Fibroblast of villous mesenchyme (primary cell): ENCODE data around the gene ADCY9. TPM values are rescaled to one million over a fixed set of nuclear protein-coding genes. Genes with fewer than 3 reads are reported as not detected.
A peak's percentile ranks its signal among the peaks of the same experiment; 100 is the strongest.
"Not testable (repeated sequence)": the region's sequence is repeated elsewhere in the genome, so short reads cannot be mapped to it uniquely, and the experiment has no call there.

Source experiments
- DNase-seq: peaks from one replicate; pipeline ENCODE4 v3.0.0-alpha.2; 2010; ENCODE audit warnings: low read depth
- H3K4me3 ChIP-seq: 2 replicates; pipeline ENCODE4 v1.5.1; 2011; ENCODE audit warnings: low read depth, mild to moderate bottlenecking, low read length
- total RNA-seq: library from RNA; depleted of rRNA; stranded (reverse); fragments of >200 nt; gene quantifications from 2 replicates; pipeline ENCODE4 v1.2.3, GENCODE V29; 2012
- TF ChIP-seq, protein P1 (sequence below): IDR thresholded peaks from 2 replicates; pipeline ENCODE4 v1.5.1; 2012; ENCODE audit warnings: low read depth, mild to moderate bottlenecking, low read length; ENCODE audit not compliant: insufficient read depth

Gene ADCY9
- total RNA-seq, 1 donor, result 38.0 TPM

- DNase-seq, result no peak
- TF ChIP-seq, protein P1, sequence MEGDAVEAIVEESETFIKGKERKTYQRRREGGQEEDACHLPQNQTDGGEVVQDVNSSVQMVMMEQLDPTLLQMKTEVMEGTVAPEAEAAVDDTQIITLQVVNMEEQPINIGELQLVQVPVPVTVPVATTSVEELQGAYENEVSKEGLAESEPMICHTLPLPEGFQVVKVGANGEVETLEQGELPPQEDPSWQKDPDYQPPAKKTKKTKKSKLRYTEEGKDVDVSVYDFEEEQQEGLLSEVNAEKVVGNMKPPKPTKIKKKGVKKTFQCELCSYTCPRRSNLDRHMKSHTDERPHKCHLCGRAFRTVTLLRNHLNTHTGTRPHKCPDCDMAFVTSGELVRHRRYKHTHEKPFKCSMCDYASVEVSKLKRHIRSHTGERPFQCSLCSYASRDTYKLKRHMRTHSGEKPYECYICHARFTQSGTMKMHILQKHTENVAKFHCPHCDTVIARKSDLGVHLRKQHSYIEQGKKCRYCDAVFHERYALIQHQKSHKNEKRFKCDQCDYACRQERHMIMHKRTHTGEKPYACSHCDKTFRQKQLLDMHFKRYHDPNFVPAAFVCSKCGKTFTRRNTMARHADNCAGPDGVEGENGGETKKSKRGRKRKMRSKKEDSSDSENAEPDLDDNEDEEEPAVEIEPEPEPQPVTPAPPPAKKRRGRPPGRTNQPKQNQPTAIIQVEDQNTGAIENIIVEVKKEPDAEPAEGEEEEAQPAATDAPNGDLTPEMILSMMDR, result no peak
- H3K4me3 ChIP-seq, result no peak overlapping the region
These were observed 162.4 kb downstream of the ADCY9 start for GRCh38 chr16:3953728-3954410.

DNA sequence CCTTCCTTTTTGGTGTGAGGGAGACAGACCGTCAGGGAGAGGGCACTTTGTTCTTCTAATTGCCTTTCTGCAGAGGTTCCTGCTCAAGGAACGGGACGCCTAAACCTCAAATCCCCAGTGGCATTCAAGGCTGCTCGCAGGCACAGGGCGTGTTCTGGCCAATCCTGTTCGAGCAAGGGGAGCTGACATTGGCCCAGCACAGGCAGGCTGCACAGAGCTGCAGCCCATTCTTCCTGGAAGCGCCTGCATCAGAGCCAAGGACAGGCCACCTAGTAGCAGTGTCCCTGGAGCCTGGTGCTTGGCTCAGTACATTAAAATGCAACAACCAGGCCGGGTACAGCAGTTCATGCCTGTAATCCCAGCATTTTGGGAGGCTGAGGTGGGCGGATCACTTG, 163.5 kb downstream of the ADCY9 start:
- TF ChIP-seq, protein P1, result no peak
- peak; percentile 41 for DNase-seq
- H3K4me3 ChIP-seq, result no peak overlapping the region

DNA sequence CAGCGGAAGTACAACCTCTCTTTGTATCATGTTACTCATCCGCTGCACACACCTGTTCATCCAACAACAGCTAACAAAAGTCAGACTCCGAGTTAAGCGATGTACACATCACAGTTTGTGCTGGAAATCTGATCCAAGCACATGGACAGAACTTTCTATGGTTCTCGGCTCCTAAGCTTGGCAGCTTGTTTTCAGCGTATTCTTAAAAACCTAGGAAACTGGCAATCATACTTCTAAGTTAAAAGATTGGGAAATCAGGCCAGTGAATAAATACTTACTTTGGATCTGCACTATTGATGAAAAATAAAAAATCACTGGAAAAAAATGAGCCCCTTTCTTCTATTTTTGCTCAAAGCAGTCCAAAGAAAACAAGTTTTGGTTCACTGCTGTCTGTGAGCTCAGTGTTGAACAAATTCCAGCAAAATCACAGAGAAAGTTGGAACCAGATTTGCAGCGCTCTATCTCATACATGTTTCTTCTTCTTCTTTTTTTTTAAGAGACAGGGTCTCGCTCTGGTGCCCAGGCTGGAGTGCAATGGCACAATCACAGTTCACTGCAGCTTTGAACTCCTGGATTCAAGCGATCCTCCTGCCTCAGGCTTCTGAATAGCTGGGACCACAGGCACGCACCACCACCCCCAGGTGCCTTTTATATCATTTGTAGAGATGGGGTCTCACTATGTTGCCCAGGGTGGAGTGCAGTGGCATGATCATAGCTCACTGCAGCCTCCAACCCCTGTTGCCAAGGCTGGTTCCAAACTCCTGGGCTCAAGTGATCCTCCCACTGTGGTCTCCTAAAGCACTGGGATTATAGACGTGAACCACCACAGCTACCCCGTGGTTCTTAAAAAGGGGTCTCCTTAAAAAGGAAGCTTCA, 164.1 kb downstream of the ADCY9 start:
- no peak for DNase-seq
- TF ChIP-seq, protein P1, result no peak
- H3K4me3 ChIP-seq, result no peak overlapping the region

DNA sequence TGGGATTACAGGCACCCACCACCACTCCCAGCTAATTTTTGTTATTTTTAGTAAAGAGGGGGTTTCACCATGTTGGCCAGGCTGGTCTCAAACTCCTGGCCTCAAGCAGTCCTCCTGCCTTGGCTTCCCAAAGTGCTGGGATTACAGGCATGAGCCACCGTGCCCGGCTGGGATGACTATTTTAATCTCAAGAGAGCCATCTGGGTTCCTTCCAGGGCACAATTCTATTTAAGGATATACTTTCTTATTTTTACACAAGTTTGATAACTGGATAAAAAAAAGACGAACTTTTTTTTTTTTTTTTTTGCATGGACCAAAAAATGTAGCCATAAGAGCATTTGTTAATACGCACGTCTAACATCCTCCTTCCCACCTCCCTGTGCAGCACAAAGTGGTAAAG, 164.9 kb downstream of the ADCY9 start:
- not testable (repeated sequence) for H3K4me3 ChIP-seq, DNase-seq

DNA sequence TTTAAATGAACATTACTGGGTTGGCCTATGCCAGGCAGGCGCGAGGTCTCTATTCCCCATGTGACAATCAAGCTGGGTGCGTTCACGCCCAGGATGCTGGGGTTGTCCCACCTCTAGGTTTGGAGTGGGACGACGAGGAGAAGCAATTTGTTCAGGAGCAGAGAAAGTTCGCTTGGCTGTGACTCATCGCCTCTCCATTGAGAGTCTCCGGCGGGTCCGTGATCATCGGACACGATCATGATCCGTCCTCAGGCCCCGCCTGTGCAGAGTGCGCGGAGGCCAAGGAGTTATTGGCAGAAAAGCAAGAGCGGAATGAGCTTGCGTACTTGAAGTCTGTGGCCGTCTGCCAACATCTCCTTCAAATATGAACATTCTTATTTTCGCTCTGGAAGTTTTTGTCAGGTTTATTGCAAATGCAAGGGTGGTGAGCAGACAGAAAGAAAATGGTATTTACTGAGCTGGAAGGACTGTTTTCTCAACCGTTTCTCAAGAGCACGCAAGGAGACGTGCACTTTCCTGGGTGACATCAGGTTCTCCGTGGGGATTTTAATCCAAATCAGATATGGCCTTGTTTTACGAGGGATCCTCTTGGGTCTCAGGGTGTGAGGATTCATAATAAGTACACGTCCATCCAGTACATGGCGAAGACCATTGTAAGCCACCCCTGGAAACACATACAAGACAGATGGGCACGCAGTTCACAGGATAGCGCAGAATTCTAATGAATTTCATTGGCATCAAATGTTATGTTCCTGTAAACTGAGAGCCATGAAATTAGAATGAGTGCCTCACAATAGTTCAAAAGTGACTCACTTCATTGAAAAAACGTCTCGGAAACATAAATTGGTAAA, 165.7 kb downstream of the ADCY9 start:
- TF ChIP-seq, protein P1, result no peak
- DNase-seq, result peak; percentile 99
- peak overlapping the region; percentile 41 for H3K4me3 ChIP-seq

DNA sequence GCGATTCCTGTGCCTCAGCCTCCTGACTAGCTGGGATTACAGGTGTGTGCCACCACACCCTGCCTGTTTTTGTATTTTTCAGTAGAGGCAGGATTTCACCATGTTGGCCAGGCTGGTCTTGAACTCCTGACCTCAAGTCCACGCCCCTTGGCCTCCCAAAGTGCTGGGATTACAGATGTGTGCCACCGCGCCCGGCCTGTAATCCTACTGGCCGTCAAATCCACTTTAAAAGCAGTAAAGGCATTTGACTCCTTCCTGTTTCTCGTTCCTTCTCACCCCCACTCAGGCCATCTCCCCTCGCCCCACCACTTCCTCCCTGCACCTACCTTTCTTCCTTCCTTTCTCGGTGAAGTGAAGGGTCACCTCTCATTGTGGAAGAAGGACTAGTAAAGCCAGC, 166.3 kb downstream of the ADCY9 start:
- TF ChIP-seq, protein P1, result no peak
- no peak for DNase-seq
- H3K4me3 ChIP-seq, result peak overlapping the region; percentile 41

DNA sequence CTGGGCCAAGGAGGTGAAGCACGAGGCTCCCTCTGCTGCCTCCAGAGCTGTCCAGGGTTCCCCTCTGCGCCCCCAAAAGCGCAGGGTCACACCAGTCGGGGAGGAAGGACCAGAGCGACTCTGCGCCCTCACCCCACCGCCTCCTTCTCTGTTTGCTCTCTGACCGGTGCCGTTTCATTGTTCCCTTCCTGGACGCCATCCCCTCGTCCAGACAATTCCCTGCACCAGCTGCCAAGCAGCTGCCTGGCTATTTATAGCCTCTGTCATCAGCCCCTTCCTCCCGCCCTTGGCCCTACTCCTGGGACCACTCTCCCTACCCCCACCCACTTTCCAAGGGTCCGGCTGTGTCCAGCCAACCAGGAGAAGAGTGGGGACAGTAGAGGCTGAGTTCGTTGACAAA, 167.0 kb downstream of the ADCY9 start:
- TF ChIP-seq, protein P1, result no peak
- H3K4me3 ChIP-seq, result peak overlapping the region; percentile 4
- DNase-seq, result no peak
